GM21367 (cell line): ENCODE results near the gene OSER1.

Source experiments
- ATAC-seq: cut with Tn5 transposase; IDR thresholded peaks from one replicate; pipeline ENCODE4 v1.9.1; 2021; ENCODE audit not compliant: unreplicated experiment

OSER1 gene

DNA sequence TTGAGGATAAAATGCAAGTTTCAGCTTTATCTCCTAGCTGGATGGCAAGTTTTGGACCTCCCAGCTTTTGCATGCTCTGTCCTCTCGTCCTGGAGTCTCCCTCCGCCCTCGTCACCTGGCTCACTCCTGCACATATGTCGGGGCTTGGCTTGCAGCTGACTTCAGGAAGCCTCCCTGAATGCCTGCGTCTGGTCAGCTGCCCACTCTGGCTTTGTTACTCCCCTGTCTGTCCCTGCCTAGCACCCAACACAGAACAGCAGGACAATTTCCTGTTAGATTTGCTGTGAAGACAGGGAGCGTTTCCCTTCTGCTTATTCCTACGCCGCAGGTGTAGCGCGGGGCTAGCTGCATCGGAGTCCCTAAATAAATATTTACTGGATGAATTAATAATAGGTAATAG lies 29.0 kb downstream of the OSER1 start:
- no peak for ATAC-seq

DNA sequence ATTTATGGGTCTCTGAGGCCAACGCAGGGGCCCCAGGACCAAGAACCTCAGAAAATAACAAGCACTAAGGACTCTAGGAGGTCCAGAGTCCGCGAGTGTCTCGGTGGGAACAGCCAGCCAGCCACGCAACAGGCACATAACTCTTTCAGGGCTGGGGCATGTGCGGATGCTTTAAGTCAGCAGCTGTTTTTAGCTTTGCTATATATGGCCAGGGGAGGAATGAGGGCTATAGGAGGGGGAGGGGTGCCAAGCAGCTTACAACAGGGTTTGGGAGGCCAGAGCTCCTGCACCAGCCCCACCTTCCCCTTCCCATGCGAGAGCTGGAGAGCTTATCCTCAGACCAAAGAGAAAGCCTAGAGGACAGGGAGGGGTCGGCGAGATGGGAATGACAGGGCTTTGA lies 29.8 kb downstream of the OSER1 start:
- no peak for ATAC-seq

DNA sequence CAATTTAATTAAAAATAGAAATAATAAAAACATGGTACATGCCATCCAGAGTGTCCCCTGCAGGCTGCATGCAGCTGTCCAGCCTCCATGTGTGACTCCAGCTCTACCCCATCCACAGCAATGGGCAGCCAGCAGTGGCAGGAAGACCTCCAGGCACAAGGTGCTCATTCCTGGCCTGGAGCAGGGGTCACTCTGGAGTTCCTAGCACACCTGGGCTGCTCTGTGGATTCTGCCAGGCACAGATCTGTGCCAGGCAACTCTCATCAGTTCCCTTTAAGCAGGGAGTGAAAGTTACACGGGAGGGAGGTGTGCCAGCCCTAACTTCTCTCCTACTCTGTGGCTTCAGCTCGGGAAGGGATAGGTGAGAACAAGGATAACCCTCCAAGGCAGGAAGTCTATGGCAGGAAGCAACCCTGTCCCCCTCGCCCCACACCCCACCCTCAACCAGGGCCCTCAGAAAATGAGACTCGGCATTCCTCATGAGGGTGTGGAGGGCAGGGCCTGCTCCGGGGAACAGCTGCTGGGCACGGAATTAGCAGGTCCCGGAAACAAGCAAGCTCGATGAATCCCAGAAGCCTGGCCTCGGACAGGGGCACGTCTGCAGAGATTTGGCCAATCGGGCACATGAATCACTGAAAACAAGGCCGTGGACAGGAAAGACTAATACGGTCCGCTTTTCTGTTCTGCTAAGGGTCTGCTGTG lies 33.6 kb downstream of the OSER1 start:
- no peak for ATAC-seq

DNA sequence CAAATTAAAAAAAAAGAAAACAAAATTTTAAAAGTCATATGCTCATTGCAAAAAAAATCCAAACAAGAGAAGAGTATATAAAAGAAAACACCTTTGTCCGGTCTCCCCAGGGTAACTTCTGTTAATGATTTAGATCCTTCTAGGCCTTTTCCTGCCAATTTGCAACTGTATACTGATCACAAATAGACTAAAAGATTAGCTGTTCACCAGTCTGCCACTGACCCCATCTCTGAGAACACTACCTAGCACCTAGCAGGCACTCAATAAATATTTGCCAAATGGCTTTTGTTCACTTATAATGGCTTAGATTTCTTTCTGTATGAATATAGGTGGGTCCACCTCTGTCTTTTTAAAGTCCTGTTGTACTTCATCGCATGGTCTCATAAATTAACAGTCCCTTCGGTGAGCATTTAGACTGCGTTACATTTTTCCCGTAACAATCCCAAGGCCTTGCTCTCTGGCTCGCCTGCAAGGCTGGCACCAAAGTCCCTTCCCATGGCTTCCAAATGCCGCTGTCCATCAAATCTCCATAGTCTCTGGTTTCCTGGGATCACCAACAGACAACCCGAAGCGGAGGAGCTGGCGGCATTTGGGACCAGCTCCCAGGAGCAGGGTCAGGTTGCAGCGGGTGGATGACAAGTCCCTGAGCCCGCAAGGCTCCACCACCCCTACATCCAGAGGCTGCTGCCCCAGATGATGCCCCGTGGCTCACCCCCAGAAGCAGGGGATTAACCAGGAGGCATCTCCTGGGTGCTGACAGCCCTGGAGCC lies 35.4 kb downstream of the OSER1 start:
- no peak for ATAC-seq

DNA sequence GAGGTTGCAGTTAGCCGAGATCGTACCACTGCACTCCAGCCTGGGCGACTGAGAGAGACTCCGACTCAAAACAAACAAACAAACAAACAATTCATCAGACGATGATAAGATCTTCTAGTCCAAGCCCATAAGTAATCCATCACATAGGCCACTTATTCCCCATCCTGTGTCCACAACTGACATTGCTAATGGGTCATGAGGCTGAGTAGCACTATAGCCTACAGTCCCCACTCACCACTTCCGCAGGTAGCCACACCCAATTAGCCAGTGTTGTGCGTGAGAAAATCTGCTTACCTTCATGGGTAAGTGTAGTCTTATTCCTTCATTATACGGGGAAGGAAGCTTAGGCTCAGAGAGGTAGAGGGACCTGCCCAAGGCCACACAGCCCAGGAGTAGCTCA lies 36.7 kb downstream of the OSER1 start:
- no peak for ATAC-seq

DNA sequence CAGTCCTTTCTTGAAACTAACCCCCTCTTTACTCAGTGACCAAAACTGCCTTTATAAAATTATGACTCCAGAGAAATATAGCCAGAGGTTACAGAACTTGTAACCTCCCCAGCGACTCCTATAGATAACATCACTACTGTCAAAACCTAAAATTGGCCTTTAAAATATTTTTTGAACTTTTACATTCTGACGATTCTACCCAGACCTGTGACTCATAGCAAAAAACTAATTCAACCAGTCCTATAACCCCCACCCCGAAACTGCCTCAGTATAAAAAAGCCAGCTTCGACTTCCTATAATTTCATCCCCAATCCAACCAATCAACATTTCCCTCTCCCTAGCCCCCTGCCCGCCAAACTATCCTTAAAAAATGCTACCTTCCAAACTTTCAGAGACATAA lies 37.5 kb downstream of the OSER1 start:
- no peak for ATAC-seq

DNA sequence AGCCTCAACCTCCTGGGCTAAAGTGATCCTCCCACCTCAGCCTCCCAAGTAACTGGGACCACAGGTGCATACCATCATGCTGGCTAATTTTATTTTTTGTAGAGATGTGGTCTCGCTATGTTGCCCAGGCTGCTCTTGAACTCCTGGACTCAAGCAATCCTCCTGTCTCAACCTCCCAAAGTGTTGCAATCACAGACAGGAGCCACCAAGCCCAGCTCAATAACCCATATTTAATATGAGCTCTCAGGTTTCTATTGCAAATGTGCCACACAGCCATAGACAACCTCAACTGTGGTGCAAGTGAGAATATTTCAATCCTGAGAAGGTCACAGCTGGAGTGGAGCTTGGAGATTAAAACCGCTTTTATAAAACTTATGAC lies 38.0 kb downstream of the OSER1 start:
- no peak for ATAC-seq

DNA sequence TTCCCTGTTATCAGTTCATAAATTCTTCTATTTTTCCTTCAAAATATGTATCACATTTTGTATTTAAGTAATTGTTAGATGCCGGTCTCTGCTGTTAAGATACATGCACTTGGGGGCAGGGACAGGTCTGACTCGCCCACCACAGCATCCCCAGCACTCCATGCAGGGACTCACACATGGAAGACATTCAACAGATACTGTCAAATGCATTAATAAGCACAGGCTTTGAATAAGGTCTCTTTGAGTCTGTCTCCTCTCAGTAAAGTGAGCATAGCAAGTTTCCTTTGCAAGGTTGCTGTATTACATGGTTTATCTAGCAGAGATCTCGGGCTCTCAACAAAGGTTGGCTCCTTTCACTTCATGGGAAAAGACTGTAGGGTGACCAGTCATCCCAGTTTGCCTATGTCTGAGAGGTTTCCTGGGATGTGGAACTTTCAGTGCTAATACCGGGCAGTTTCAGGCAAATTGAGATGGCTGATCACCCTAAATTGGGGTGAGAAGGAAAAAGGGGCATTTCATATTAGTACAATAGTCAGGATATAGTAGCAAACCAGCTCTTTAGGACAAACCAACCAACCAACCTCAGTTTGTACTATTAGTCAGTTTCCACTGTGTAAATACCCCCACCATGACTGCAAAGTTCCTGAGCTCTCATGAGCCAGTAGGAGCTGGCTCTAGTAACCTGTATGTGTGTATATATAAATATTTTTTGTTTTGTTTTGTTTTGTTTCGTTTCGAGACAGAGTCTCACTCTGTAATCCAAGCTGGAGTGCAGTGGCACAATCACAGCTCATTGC lies 38.6 kb downstream of the OSER1 start:
- ATAC-seq, result no peak

DNA sequence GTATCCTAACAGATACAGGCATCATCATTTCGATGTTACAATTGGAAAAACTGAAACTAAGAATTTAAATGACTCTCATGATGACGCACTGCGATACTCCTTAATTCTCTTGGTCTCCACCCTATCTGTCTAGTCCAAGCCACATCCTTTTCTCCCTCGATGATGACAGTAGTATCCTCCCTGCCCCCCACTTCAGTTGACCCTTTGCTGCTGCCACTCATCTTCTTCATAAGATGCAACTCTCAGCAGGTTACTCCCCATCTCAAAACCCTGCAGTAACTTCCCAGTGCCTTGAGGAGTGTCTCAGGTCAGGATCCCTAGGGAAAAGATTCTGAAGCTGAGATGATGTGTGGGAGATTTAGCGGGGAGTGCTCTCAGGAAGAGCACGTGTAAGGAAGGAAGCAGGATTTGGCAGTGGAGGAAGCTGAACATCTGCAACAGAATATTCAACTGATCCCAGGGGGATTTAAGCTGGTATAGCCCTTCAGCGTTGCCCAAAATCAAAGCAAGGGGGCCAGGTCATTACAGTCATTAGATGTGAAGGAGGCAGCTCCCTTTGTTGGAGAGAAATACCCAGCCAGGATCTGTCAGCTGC lies 39.7 kb downstream of the OSER1 start:
- ATAC-seq, result no peak

DNA sequence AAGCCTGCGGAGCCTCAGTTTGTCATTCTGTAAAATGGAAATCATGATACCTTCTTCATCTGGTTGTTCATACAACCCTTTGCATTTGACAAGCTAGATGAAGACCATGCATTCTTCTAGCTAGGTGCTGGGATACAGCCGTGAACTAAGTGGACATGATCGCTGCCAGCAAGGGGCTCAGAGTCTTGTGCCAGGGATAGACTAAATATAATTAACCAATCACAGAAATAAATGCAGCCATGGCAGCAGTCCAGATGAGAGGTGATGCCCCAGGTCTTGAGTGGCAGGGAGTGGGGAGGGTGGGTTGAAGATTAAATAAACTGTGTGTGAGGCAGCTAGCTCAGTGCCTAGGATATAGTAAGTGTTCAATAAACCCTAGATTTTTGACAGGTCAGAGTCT lies 42.8 kb downstream of the OSER1 start:
- no peak for ATAC-seq

DNA sequence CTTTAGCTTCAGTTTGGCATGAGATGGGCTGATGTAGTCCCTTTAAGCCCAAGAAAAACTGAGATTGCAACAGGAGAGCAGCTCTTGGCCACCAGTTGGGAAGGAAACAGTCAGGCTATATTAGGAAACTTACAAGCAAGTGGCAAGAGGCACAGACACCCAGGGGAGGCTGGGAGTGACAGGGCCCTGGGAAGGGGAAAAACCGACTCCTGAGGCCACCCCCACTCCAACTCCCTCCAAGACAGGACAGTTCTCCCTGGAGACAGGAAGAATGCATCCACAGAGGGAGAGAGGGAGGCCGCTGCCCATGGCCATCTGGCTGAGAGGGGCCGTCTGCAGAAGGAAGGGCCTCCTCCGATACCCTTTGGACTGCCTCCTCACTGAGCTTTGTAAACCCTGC lies 44.1 kb downstream of the OSER1 start:
- ATAC-seq, result no peak

DNA sequence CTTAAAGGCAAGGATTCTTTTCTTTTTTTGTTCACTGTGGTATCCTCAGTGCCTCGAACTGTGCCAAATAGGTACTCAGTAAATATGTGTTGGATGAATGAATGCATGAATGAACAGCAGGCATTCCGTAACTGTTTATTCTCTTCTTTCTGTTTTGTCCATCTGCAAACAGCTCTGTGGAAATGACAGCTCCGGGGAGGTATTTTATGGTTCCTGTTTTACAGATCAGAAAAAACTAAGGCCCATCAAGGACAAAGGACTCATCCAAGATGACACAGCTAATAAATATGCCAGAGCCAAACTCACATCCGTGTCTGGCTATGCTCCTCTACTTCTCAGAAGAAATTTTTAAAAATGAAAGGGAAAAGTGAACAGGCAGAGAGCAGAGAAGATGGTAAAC lies 44.6 kb downstream of the OSER1 start:
- ATAC-seq, result no peak

DNA sequence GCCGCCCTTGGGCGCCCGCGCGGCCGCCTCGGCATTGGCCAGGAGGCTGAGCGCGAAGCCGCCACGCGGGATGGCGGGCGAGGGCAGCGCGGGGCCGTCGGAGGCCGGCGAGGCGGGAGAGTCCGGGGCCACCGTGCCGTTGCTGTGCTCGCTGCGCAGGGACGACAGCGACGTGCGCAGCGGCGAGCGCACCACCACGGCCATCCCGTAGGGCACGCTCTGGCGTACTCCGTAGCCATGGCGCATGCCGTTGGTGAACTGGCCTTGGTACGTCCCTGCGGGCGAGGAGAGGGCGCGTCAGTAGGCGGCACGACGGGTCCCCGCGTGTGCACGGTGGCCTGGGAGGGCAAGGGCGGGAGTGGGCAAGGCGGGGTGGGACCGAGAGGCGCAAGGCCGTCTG lies 50.4 kb downstream of the OSER1 start:
- ATAC-seq, result no peak

DNA sequence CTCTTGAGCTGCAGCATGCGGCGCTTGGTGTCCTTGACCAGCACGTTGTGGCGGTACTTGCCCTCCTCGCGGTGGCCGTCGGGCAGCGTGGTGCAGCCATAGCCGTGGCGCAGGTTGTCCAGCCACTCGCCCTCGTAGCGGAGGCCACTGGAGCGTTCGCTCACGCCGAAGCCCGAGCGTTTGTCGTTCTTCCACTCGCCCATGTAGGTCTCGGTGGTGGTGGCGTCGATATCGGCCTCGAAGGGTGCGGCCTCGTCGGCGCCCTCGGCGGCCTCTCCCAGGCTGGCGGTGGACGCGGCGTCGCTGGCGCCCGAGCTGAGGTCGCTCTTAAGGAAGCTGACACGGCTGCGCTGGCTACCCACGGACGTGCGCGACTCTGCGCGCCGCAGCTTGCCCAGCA lies 50.9 kb downstream of the OSER1 start:
- no peak for ATAC-seq

DNA sequence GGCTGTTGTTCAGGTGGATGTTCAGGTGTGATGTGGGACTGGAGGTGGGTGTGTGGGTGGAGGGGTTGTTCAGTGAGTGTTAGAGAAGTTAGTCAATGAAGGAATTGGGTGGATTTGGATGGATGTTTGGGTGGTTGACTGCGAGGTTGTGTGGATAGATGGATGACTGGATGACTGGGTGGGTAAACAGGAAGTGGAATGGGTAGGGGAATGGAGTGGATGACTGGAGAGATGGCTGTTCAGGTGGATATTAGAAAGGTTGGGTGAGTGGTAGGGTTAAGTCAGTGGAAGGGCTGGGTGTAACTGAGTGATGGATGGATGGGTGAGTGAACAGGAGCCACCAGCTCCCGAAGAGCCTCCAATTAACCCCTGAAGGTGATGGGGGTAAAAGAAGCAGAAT lies 51.4 kb downstream of the OSER1 start:
- ATAC-seq, result no peak

DNA sequence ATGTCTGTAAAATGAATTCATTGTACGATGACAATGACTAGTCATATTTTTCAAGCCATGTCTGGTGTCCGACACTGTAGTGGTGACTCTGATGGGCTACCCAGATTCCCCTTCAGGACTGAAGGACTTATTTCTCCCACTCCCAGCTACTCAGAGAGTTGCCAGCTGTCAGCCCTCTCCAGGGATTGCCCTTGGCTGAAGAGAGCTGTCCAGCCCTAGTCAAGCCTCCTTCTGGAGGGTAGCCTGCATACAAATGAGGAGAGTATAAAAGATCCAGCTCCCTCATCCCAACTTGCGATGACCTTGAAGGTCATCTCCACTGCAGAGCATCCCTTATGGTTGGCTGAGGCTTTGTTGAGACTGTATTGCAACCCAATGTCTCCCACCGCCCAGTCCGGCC lies 53.5 kb downstream of the OSER1 start:
- ATAC-seq, result no peak

DNA sequence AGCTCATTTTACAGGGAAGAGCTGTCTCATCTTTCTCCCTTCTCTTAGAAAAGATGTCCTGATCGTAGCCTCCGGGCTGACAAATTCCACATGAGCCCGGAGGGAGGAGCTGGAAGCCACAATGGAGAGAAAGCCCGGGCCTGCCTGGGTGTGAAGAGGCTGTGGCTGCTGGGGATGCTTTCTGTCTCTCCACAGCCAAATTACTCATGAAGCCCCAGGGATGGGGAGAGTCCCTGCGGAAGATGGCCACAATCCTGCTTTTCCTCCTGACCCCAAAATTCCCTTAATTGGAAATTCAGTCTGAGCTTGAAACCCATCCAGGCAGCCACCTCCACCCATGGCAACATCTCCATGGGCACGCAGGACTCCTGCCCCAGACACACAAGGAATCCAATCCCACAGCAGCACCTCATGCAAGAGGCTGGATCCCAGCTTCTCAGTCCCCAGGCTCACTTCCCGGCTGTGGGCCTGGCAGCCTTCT lies 56.0 kb downstream of the OSER1 start:
- no peak for ATAC-seq

DNA sequence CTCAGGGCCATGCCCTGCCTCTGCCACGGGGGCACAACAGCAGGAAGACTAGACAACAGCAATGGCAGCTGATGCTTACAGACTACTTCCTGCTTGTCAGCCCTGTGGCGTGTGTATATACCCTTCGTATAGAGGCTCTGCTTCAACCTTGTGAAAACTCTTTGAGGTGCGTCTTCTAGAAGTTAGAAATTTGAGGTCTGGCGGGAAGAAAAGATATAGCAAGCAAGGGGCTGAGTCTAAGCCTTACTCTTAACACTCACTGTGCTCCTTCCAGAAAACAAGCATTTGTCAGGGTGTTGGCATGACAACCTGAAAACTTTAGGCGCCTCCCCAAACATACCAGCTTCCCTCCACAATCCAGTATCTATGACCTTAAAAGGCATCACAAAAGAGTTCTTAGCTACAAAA lies 56.9 kb downstream of the OSER1 start:
- no peak for ATAC-seq

DNA sequence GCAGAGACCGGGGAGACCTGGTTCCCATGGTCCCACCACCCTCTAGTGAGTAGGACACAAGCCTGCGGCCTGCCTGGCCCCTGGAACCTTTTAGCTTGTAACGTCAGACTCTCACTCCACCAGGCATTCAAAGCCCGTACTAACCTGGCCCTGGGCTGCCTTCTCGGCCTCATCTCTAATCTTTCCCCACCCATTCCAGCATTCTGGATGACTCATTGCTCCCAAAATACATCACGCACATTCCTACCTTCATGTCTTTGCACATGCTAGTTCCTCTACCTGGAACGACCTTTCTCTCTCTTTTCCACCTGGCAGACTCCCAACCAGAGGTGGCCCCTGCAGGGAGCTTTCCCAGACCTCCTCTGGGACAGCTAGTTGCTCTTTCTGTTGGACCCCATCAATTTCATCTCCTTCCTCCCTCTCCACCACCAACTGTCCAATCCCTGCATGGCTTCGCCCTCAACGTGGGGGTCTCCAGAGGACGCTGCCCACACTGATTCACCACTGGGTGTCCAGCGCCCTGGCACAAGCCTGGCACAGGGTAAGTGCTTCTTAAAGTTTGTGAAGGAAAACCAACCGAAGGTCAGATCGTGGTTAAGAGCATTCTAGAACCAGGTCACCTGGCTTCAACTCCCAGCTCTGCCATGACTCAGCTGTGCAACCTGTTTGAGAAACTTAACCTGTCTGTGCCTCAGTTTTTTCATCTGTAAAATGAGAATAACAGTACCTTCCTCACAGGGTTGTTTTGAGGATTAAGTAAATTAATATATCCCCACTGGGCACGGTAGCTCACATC lies 58.8 kb downstream of the OSER1 start:
- ATAC-seq, result no peak

DNA sequence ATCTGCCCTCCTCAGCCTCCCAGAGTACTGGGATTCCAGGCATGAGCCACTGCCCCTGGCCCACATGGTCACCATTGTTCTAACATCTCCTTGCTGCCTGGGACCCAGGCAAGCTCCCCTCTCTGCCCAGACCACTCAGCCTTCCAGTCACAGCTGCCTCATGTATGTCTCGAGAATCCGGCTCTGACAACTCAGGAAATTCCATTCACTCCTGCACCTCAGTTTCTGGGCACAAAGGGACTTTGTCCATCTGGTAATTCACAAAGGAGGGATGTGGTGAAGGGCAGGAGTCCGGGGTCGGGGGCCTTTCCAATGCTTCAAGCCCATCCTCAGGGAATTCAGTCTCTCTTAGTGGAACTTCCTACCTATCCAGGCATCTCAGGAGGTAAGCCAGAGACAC lies 64.3 kb downstream of the OSER1 start:
- no peak for ATAC-seq
